VCaP (cell line): ENCODE data around the gene EHD1.

ENCODE experiments used
- H3K27ac ChIP-seq: fragments of 450-650 bp; 2 replicates; pipeline ENCODE4 v1.5.1; 2017
- TF ChIP-seq, protein P1 (sequence below): fragments of 450-650 bp; conservative IDR thresholded peaks from 2 replicates; pipeline ENCODE4 v1.5.1; 2017; ENCODE audit warnings: mild to moderate bottlenecking, moderate library complexity

The EHD1 gene

DNA sequence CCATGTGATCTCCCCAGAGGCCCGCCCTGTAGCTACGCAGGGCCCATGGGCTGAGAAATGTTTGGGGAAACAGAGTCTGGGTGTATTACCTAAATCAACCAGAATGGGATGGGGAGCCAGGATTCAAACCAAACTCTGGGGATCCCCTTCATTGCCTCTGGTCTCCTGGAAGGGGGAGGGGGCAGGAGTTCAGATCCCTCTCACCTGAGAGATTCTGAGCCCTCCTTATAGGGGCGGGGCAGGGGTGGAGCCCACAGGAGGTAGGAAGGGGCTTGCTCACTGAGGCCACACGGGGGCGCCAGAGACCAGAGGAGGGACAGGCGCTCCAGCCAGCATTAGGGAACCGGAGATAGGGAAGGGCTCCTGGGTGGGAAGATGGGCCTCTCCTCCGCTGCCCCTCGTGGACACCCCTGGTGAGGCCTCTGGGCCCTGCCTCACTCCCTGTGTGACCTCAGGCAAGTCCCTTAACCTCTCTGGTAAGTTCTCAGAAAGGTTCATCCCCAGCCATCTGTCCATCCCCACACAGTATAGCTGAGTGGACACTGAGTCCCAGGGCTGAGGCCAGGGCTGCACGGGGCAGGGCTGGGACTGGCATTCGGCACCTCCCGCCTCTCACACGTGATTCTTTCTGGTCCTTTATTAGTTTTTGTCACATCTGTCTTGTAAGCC lies 31.3 kb downstream of the EHD1 start:
- H3K27ac ChIP-seq, result peak overlapping the region; percentile 88
- TF ChIP-seq, protein P1, sequence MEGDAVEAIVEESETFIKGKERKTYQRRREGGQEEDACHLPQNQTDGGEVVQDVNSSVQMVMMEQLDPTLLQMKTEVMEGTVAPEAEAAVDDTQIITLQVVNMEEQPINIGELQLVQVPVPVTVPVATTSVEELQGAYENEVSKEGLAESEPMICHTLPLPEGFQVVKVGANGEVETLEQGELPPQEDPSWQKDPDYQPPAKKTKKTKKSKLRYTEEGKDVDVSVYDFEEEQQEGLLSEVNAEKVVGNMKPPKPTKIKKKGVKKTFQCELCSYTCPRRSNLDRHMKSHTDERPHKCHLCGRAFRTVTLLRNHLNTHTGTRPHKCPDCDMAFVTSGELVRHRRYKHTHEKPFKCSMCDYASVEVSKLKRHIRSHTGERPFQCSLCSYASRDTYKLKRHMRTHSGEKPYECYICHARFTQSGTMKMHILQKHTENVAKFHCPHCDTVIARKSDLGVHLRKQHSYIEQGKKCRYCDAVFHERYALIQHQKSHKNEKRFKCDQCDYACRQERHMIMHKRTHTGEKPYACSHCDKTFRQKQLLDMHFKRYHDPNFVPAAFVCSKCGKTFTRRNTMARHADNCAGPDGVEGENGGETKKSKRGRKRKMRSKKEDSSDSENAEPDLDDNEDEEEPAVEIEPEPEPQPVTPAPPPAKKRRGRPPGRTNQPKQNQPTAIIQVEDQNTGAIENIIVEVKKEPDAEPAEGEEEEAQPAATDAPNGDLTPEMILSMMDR, result peak; percentile 100

DNA sequence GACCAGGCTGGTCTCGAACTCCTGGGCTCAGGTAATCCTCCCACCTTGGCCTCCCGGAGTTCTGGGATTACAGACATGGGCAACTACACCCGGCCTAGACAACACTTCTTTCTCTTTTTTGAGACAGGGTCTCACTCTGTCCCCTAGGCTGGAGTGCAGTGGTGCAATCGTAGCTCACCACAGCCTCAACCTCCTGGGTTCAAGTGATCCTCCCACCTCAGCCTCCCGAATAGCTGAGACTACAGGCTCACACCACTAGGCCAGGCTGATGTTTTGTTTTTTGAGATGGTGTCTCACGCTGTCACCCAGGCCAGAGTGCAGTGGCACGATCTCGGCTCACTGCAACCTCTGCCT lies 32.7 kb downstream of the EHD1 start:
- peak overlapping the region; percentile 88 for H3K27ac ChIP-seq

DNA sequence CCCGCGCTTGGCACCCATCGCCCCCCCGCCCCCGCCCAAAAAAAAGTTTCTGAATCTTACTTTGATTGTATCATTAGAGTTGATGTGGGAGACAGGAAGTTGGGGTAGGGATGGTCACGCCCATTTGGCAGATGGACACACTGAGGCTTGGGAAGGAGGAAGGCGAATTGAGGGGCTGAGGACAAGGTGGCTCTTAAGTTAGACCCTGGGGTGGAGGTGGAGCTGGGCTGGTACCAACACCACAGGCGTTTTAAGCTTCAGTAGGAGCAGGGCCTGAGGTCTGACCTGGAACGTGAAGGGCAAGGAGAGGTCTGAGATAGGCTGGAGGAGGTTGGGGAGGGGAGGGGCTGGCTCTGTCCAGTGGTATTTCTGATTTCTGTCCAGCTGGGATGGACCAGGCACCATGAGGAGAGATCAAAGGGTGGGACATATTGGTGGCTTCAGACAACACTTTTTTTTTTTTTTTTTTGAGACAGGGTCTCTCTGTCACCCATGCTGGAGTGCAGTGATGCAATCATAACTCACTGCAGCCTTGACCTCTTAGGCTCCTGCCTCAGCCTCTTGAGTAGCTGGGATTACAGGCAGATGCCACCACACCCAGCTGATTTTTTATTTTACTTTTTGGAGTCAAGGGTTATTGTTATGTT lies 33.2 kb downstream of the EHD1 start:
- TF ChIP-seq, protein P1, result no peak
- H3K27ac ChIP-seq, result peak overlapping the region; percentile 88

DNA sequence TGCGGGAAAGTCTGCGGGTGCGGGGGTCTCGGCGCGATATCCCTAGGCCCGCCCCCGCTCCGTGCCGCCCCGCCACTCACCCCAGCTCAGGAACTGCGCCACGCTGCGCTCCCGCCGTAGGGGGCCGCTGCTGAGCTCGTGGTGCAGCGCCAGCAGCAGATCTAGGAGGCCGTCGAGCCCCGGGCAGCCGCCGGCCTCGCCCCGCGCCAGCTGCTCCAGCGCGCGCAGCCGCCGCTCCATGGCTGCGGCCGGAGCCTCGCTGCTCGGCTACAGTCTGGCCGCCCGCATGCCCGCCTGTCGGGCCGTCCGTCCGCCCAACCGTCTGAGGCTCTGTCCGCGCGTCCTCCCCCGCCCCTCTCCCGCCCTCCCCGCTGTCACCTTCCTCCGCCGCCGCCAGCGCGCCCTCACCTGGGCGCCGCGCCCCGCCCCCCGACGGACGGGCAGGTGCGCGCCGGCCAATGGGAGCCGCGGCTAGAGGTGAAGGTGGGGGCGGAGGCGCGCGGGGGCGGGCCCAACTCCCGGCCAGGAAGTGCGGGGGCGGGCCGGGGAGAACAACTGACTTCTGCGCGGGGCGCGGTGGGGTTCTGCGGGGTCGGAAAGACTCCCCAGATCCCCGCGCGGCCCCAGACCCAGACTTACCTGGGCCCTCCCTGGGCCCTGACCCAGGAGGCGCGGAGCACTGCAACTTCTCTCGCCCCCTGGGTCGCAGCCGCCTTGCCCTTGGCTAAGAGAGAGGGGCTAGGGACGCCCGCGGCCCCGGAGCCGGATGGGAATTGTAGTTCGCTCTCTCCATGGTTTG lies 33.9 kb downstream of the EHD1 start, which contains the start of gene CDC42BPG:
TSS of gene CDC42BPG (minus strand) at position 324 of the 799 bp plus-strand sequence. CDS start at position 240, 84 bp downstream.
- TF ChIP-seq, protein P1, result peak; percentile 99
- peak within 1 kb of the TSS; percentile 88 for H3K27ac ChIP-seq

DNA sequence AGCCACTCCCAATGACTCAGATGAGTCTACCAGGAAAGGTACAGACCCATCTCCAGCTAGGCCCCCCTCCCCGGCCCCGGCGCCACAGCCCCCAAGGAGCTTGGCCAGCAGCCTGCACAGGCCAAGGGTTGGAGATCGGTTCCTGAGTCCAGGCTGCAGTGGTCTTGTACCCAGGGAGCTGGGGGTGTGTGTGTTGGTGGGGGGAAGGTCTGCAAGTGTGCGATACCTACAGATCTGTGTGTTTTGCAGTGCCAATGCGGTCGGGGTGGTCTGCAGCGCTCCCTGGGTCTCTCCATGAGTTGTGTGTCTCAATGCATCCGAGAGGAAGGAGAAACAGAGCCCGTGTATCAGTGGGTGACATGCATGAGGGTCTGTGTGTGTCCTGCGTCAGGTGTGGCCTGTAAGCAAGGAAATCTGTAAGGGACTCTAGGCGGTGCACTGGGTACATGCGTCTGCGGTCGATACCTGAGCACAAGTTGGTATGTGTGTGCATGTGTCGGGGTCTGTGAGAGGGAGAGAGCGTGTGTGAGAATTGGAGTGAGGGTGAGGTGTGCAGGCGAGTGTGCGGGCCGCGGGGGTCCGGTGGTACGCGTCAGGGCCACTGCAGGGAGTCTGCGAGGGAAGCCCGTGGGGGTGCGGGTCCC lies 34.6 kb downstream of the EHD1 start:
- TF ChIP-seq, protein P1, result 0 out of 2 replicates have a peak, but pooled peaks have one; percentile 60
- H3K27ac ChIP-seq, result peak overlapping the region; percentile 88

DNA sequence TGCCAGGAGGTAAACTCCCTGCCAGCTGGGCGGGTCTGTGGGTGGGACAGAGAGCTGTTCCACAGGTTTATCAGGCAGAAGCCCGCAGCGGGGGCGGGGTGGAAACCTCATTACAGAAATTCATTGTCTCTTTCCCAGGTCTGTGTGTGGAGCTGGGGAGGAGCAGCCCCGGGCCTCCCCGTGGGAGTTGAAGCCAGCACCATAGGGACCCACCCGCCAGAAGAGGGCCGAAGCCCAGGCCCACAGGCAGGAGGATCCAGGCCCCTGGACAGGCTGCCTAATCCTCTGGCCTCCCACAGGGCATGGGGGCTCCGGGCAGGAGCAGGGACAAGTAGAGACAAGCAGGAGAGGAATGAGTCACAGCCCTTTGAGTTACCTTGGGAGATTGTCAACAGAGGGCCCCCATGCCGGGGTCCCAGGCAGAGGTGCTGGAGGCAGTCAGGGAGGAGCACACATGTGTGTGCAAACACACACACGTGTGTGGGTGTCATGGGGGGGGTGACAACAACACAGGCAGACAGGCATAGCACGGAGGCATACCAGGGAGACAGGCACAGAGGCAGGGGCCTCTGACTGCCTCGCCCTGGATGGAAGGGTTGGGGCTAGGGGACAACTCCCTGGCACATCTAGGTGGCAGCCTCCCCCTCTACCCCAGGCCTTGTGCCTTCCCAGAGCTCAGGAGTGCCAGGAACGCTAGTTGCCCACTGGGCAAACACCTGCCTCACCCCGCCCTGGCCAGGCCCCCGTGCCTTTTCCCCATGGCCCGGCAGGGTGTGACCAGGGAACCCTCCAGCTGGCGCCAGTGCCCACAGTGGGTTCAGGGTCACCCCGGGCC lies 35.4 kb downstream of the EHD1 start:
- TF ChIP-seq, protein P1, result no peak
- peak overlapping the region; percentile 88 for H3K27ac ChIP-seq

DNA sequence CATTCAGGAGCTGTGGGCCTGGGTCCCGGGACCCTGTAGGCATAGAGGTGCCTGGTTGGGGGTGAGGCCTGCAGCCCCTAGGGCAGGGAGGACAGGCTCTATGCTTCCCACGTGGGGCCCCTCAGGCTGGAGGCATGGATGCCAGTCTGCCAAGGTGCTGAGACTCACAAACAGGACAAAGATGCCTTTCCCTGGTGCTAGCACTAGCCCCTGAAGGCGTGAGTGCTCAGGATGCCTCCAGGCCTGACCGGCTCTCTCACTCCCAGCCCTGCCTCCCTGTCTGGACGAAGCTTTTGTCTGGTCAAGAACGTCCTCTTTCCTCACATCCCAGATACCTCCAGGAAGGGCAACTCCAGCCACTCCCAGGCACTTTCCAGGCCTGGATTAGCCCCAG lies 36.1 kb downstream of the EHD1 start:
- TF ChIP-seq, protein P1, result no peak
- peak overlapping the region; percentile 88 for H3K27ac ChIP-seq
